Naive B cell (primary cell): ENCODE data around the gene COLEC11. TPM values are rescaled to one million over a fixed set of nuclear protein-coding genes. Genes with fewer than 3 reads are reported as not detected.
"Not testable (repeated sequence)": the region's sequence is repeated elsewhere in the genome, so short reads cannot be mapped to it uniquely, and the experiment has no call there.

Experiments
- ATAC-seq, 2 donors: fragments of 150-1000 bp; cut with Tn5 transposase; 2 replicates each; pipeline ENCODE4 v1.10.0; 2021; ENCODE audit warnings: low read depth in 2 of 2, mild to moderate bottlenecking in 2 of 2, moderate library complexity in 2 of 2
- DNase-seq: peaks from one replicate; pipeline ENCODE4 v3.0.0; 2022
- H3K27ac Mint-ChIP-seq, 6 donors: one replicate each; pipeline ENCODE4 v1.8.0; 2020 to 2022; ENCODE audit warnings: mild to moderate bottlenecking in 6 of 6, mixed read lengths in 6 of 6, moderate library complexity in 5 of 6, inconsistent platforms in 2 of 6
- H3K27me3 Mint-ChIP-seq, 3 donors: one replicate each; pipeline ENCODE4 v1.8.0; 2021 to 2022; ENCODE audit warnings: mixed read lengths in 3 of 3, mild to moderate bottlenecking in 1 of 3
- H3K36me3 Mint-ChIP-seq, 2 donors: one replicate each; pipeline ENCODE4 v1.8.0; 2020 to 2022; ENCODE audit warnings: mixed read lengths in 2 of 2, inconsistent platforms in 1 of 2, mild to moderate bottlenecking in 1 of 2
- H3K4me1 Mint-ChIP-seq, 3 donors: one replicate each; pipeline ENCODE4 v1.8.0; 2020 to 2022; ENCODE audit warnings: mixed read lengths in 3 of 3, inconsistent platforms in 1 of 3, mild to moderate bottlenecking in 1 of 3, moderate library complexity in 1 of 3
- H3K4me3 Mint-ChIP-seq, 8 donors: one replicate each; pipeline ENCODE4 v1.8.0; 2020 to 2022; ENCODE audit warnings: mild to moderate bottlenecking in 8 of 8, mixed read lengths in 8 of 8, moderate library complexity in 8 of 8, inconsistent platforms in 2 of 8
- H3K9me3 Mint-ChIP-seq, 7 donors: one replicate each; pipeline ENCODE4 v1.8.0; 2020 to 2022; ENCODE audit warnings: mixed read lengths in 7 of 7, mild to moderate bottlenecking in 5 of 7, inconsistent platforms in 2 of 7, moderate library complexity in 1 of 7
- polyA plus RNA-seq, 6 donors: library from polyadenylated mRNA; unstranded; fragments of 300-500 nt; fragmentation: Illumina TruSeq; gene quantifications; one replicate each; pipeline ENCODE4 v1.2.3, GENCODE V29; 2021; ENCODE audit warnings: low read depth in 6 of 6

COLEC11 gene
- polyA plus RNA-seq, 6 donors from 2014 or later = not detected

GRCh38 chr2:3652896-3653625 is 58.1 kb downstream of the COLEC11 start:
- Mint-ChIP-seq H3K36me3 (no peaks in the 10 kb centered on the region), H3K4me1 (peaks cover 15 to 22% (median 17%) of the 10 kb centered on the region in 3 donors), H3K9me3 (no peaks in the 10 kb centered on the region), H3K27ac (peak overlapping the region in 2 of 6 donors; percentile 10 to 78), H3K4me3 (no peak overlapping the region), H3K27me3 (peaks cover 4 to 15% (median 8%) of the 10 kb centered on the region in 3 donors)
- no peak for DNase-seq
- no peak for ATAC-seq

- peak overlapping the region in 1 of 6 donors; percentile 10 for H3K27ac Mint-ChIP-seq
- no peak for DNase-seq
- no peaks in the 10 kb centered on the region for H3K9me3 Mint-ChIP-seq
- H3K4me1 Mint-ChIP-seq = peaks cover 17 to 22% (median 17%) of the 10 kb centered on the region in 3 donors
- ATAC-seq = no peak
- peaks cover 4 to 15% (median 8%) of the 10 kb centered on the region in 3 donors for H3K27me3 Mint-ChIP-seq
- peak overlapping the region in 3 of 8 donors; percentile 14 to 26 (median 25) for H3K4me3 Mint-ChIP-seq
- no peaks in the 10 kb centered on the region for H3K36me3 Mint-ChIP-seq
Observed at GRCh38 chr2:3654011-3654410, 59.1 kb downstream of the COLEC11 start.

- no peaks in the 10 kb centered on the region for H3K36me3 Mint-ChIP-seq
- H3K4me1 Mint-ChIP-seq = peaks cover 17 to 22% (median 17%) of the 10 kb centered on the region in 3 donors
- H3K9me3 Mint-ChIP-seq = no peaks in the 10 kb centered on the region
- DNase-seq (no peak), ATAC-seq (no peak)
- peaks cover 4 to 11% (median 8%) of the 10 kb centered on the region in 3 donors for H3K27me3 Mint-ChIP-seq
- no peak overlapping the region for H3K4me3 Mint-ChIP-seq
- H3K27ac Mint-ChIP-seq = peak overlapping the region in 2 of 6 donors; percentile 51 to 58
Observed at GRCh38 chr2:3654531-3655225, 59.8 kb downstream of the COLEC11 start.

GRCh38 chr2:3655871-3656761 is 61.2 kb downstream of the COLEC11 start:
- H3K4me3 Mint-ChIP-seq = no peak overlapping the region
- H3K27ac Mint-ChIP-seq = peak overlapping the region in 2 of 6 donors; percentile 51 to 56
- peaks cover 12 to 17% (median 13%) of the 10 kb centered on the region in 3 donors for H3K4me1 Mint-ChIP-seq
- H3K9me3 Mint-ChIP-seq = no peaks in the 10 kb centered on the region
- H3K36me3 Mint-ChIP-seq = no peaks in the 10 kb centered on the region
- DNase-seq (no peak), ATAC-seq (no peak)
- H3K27me3 Mint-ChIP-seq = peaks cover 0 to 8% (median 6%) of the 10 kb centered on the region in 3 donors

GRCh38 chr2:3656762-3657721 is 62.1 kb downstream of the COLEC11 start:
- Mint-ChIP-seq H3K27ac (peak overlapping the region in 1 of 6 donors; percentile 51), H3K36me3 (no peaks in the 10 kb centered on the region), H3K4me1 (peaks cover 3 to 8% (median 5%) of the 10 kb centered on the region in 3 donors), H3K9me3 (no peaks in the 10 kb centered on the region), H3K4me3 (peak overlapping the region in 2 of 8 donors; percentile 71 to 73), H3K27me3 (peaks cover 0 to 8% (median 6%) of the 10 kb centered on the region in 3 donors)
- DNase-seq (no peak), ATAC-seq (no peak)

- Mint-ChIP-seq H3K36me3 (no peaks in the 10 kb centered on the region), H3K27me3 (peaks cover 0 to 8% (median 6%) of the 10 kb centered on the region in 3 donors), H3K4me1 (peaks cover 0 to 5% (median 2%) of the 10 kb centered on the region in 3 donors), H3K4me3 (peak within 1 kb of the TSS in 1 of 8 donors; percentile 73), H3K9me3 (no peaks in the 10 kb centered on the region), H3K27ac (peak within 1 kb of the TSS in 1 of 6 donors; percentile 51)
- no peak for ATAC-seq
- DNase-seq = no peak
Observed at GRCh38 chr2:3657881-3658280, 63.0 kb downstream of the COLEC11 start, which contains the start of gene ALLC. ALLC (plus strand) TSS chr2:3658200; CDS start chr2:3671158, 12,958 bp downstream.

- ATAC-seq (no peak), DNase-seq (no peak)
- Mint-ChIP-seq H3K36me3 (no peaks in the 10 kb centered on the region), H3K27me3 (peaks cover 0 to 8% (median 6%) of the 10 kb centered on the region in 3 donors), H3K4me1 (peaks cover 0 to 5% (median 2%) of the 10 kb centered on the region in 3 donors), H3K4me3 (no peak overlapping the region), H3K9me3 (no peaks in the 10 kb centered on the region), H3K27ac (peak overlapping the region in 1 of 6 donors; percentile 76)
Observed at GRCh38 chr2:3659447-3660432, 64.8 kb downstream of the COLEC11 start.

GRCh38 chr2:3660640-3661039 is 65.7 kb downstream of the COLEC11 start:
- not testable (repeated sequence) for H3K4me1 Mint-ChIP-seq, H3K9me3 Mint-ChIP-seq, H3K27me3 Mint-ChIP-seq, ATAC-seq, H3K36me3 Mint-ChIP-seq, H3K4me3 Mint-ChIP-seq, DNase-seq
- peak overlapping the region in 1 of 6 donors; percentile 74 for H3K27ac Mint-ChIP-seq

GRCh38 chr2:3661149-3661660 is 66.3 kb downstream of the COLEC11 start:
- Mint-ChIP-seq H3K4me1 (peaks cover 0 to 5% (median 2%) of the 10 kb centered on the region in 3 donors), H3K27me3 (peaks cover 0 to 8% (median 3%) of the 10 kb centered on the region in 3 donors), H3K27ac (no peak overlapping the region), H3K4me3 (no peak overlapping the region), H3K9me3 (peaks cover 0 to 4% (median 0%) of the 10 kb centered on the region in 7 donors), H3K36me3 (no peaks in the 10 kb centered on the region)
- ATAC-seq (no peak), DNase-seq (no peak)

- Mint-ChIP-seq H3K9me3 (peaks cover 0 to 4% (median 0%) of the 10 kb centered on the region in 7 donors), H3K4me1 (peaks cover 0 to 2% (median 0%) of the 10 kb centered on the region in 3 donors), H3K27ac (no peak overlapping the region), H3K36me3 (no peaks in the 10 kb centered on the region), H3K27me3 (no peaks in the 10 kb centered on the region), H3K4me3 (no peak overlapping the region)
- no peak for ATAC-seq
- DNase-seq = no peak
Observed at GRCh38 chr2:3662239-3662638, 67.3 kb downstream of the COLEC11 start.

GRCh38 chr2:3664118-3664517 is 69.2 kb downstream of the COLEC11 start:
- ATAC-seq (no peak), DNase-seq (no peak)
- H3K9me3 Mint-ChIP-seq = peaks cover 0 to 4% (median 0%) of the 10 kb centered on the region in 7 donors
- H3K27me3 Mint-ChIP-seq = peaks cover 0 to 8% (median 6%) of the 10 kb centered on the region in 3 donors
- H3K4me1 Mint-ChIP-seq = no peaks in the 10 kb centered on the region
- no peaks in the 10 kb centered on the region for H3K36me3 Mint-ChIP-seq
- H3K4me3 Mint-ChIP-seq = no peak overlapping the region
- H3K27ac Mint-ChIP-seq = no peak overlapping the region
